A673 (cell line): Measurements from ENCODE around the gene RALGPS1.

Experiments
- EZH2 ChIP-seq: fragments of 200-600 bp; sonication (generic); IDR thresholded peaks from 2 replicates; pipeline ENCODE4 v1.6.1; 2017; ENCODE audit warnings: borderline replicate concordance, low read depth, mild to moderate bottlenecking, mixed read lengths, antibody characterized with exemption, low read length; ENCODE audit not compliant: poor library complexity, severe bottlenecking
- TF ChIP-seq, protein P1 (sequence below): fragments of 300-800, 200-600 bp; sonication (generic); conservative IDR thresholded peaks from 2 replicates; pipeline ENCODE4 v1.5.1; 2017; ENCODE audit warnings: low read depth, mild to moderate bottlenecking, antibody characterized with exemption, low read length, moderate library complexity, mixed read lengths

DNA sequence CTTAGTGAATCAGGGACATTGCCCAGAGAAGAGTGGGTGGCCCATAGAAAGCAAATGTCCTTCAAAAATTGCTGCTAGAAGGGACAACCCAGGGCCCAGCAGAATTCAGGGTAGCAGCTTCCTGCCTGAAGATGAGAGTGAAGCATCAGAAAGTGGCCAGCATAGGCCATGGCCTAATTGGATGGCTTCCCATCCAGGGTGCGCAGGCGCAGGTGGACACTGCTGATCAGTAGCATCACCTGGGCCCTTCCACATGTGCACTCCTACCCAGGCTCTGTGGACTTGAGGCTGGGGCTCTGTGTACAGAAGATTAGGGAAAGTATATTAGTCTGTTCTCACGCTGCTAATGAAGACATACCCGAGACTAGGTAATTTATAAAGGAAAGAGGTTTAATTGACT, 291.4 kb downstream of the RALGPS1 start:
- TF ChIP-seq, protein P1, sequence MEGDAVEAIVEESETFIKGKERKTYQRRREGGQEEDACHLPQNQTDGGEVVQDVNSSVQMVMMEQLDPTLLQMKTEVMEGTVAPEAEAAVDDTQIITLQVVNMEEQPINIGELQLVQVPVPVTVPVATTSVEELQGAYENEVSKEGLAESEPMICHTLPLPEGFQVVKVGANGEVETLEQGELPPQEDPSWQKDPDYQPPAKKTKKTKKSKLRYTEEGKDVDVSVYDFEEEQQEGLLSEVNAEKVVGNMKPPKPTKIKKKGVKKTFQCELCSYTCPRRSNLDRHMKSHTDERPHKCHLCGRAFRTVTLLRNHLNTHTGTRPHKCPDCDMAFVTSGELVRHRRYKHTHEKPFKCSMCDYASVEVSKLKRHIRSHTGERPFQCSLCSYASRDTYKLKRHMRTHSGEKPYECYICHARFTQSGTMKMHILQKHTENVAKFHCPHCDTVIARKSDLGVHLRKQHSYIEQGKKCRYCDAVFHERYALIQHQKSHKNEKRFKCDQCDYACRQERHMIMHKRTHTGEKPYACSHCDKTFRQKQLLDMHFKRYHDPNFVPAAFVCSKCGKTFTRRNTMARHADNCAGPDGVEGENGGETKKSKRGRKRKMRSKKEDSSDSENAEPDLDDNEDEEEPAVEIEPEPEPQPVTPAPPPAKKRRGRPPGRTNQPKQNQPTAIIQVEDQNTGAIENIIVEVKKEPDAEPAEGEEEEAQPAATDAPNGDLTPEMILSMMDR, result no peak
- TF ChIP-seq EZH2, result no peak
